Sigmoid colon (tissue), 7 donors: Measurements from ENCODE around the gene SLC22A4. TPM values are rescaled to one million over a fixed set of nuclear protein-coding genes. Genes with fewer than 3 reads are reported as not detected.

Experiments
- DNase-seq: peaks from one replicate; pipeline ENCODE4 v3.0.0-alpha.2; 2019
- H3K27ac ChIP-seq, 4 donors: fragments of 200-600 bp; sonication (generic); one replicate each; pipeline ENCODE4 v1.5.1; 2016 to 2019; ENCODE audit warnings: mild to moderate bottlenecking in 1 of 4
- H3K27me3 ChIP-seq, 3 donors: fragments of 200-600 bp; sonication (generic); one replicate each; pipeline ENCODE4 v1.5.1; 2019; ENCODE audit warnings: mild to moderate bottlenecking in 1 of 3
- H3K36me3 ChIP-seq, 4 donors: fragments of 200-600 bp; sonication (generic); one replicate each; pipeline ENCODE4 v1.5.1; 2016 to 2019
- H3K4me1 ChIP-seq, 4 donors: fragments of 200-600 bp; sonication (generic); one replicate each; pipeline ENCODE4 v1.5.1; 2017 to 2019
- H3K4me3 ChIP-seq, 4 donors: fragments of 200-600 bp; sonication (generic); one replicate each; pipeline ENCODE4 v1.5.1; 2017 to 2019; ENCODE audit warnings: mild to moderate bottlenecking in 2 of 4, moderate library complexity in 1 of 4
- H3K9me3 ChIP-seq, 4 donors: fragments of 200-600 bp in 3 of 4; sonication (generic) in 3 of 4; one replicate each; pipeline versions ENCODE4 v1.5.1 to v1.6.1; 2013 to 2019
- CTCF ChIP-seq, 4 experiments: fragments of 450-650 bp in 3 of 4; fragments of 200-600 bp in 1 of 4; IDR thresholded peaks; one replicate each; pipeline ENCODE4 v1.5.1; 2016 to 2019; ENCODE audit warnings: antibody characterized with exemption in 4 of 4, mild to moderate bottlenecking in 3 of 4, moderate library complexity in 2 of 4
- EP300 ChIP-seq, 4 donors: sonication (generic); formaldehyde crosslinking; IDR thresholded peaks; one replicate each; pipeline ENCODE4 v1.6.1; 2017; ENCODE audit warnings: antibody characterized with exemption in 4 of 4
- POLR2A ChIP-seq, 2 donors: fragments of 450-650 bp; IDR thresholded peaks; one replicate each; pipeline ENCODE4 v1.6.1; 2016; ENCODE audit warnings: antibody characterized with exemption in 2 of 2, mild to moderate bottlenecking in 2 of 2, moderate library complexity in 2 of 2
- POLR2AphosphoS5 ChIP-seq, 4 donors: sonication (generic); formaldehyde crosslinking; IDR thresholded peaks; one replicate each; pipeline ENCODE4 v1.6.1; 2017; ENCODE audit warnings: antibody characterized with exemption in 4 of 4
- WGBS, 2 donors: extraction: QIAGEN DNeasy Blood & Tissue Kit; methylation state at CpG; one replicate each; pipeline ENCODE4 v1.1.7; 2013; 5-methylcytosine and 5-hydroxymethylcytosine counted together
- intact Hi-C: fragments of 100-400 bp; cut with DNase I; formaldehyde crosslinking; loops from one replicate; pipeline ENCODE4 v1.15.1; 2023
- polyA plus RNA-seq, 3 donors: library from polyadenylated mRNA; stranded (reverse); fragments of 200-250 nt; gene quantifications; one replicate each; pipeline ENCODE4 v1.2.3, GENCODE V29; 2013
- total RNA-seq, 4 donors: library from RNA; depleted of rRNA; stranded (reverse); fragments of >200 nt; gene quantifications; one replicate each; pipeline ENCODE4 v1.1.0, GENCODE V29; 2016
- donor health status: healthy with polysubstance abuse.
- donor health status: Bipolar disorder and iron deficiency.
- donor health status: healthy.

SLC22A4 gene
- total and polyA plus RNA-seq, 7 donors = 0.49 to 3.4 (median 0.83) TPM

- Histone ChIP-seq H3K4me3 (no peak overlapping the region), H3K9me3 (no peaks in the 10 kb centered on the region), H3K27ac (no peak overlapping the region), H3K4me1 (peaks cover 0 to 27% (median 22%) of the 10 kb centered on the region in 4 donors), H3K27me3 (no peaks in the 10 kb centered on the region), H3K36me3 (no peaks in the 10 kb centered on the region)
- intact Hi-C loops = loop anchor here (5.0 to 10.0 kb wide), 2 partner anchors 64 to 204 kb away; partner anchors contain the start of genes IRF1 and P4HA2
- WGBS, 2 donors = 91 to 93% methylated on average over 2 of the region's 2 CpGs
- TF ChIP-seq POLR2A (IDR thresholded peaks at IDR 0.05) (no peak), EP300 (IDR thresholded peaks at IDR 0.05) (no peak), CTCF (IDR thresholded peaks at IDR 0.05) (no peak)
- no peak for DNase-seq
Measured at GRCh38 chr5:132291026-132291425, 3.2 kb upstream of the SLC22A4 start.

GRCh38 chr5:132293066-132293991 is 865 bp upstream of the SLC22A4 start:
- WGBS, 2 donors = 2 to 3% methylated on average over 50 of the region's 50 CpGs
- H3K27ac ChIP-seq = peak overlapping the region; percentile 92 to 100 (median 98)
- peak; percentile 95 for DNase-seq
- H3K4me1 ChIP-seq = peaks cover 0 to 27% (median 22%) of the 10 kb centered on the region in 4 donors
- H3K4me3 ChIP-seq = peak overlapping the region; percentile 31 to 61 (median 58)
- no peaks in the 10 kb centered on the region for H3K9me3 ChIP-seq
- H3K27me3 ChIP-seq = no peaks in the 10 kb centered on the region
- intact Hi-C loops = loop anchor here (2.0 to 10.0 kb wide), 3 partner anchors 35 to 201 kb away; partner anchors contain the start of genes IRF1 and P4HA2
- peak in 2 of 4 donors; percentile 9 to 74 for TF ChIP-seq POLR2AphosphoS5 (IDR thresholded peaks at IDR 0.05)
- TF ChIP-seq POLR2A (IDR thresholded peaks at IDR 0.05) = peak in 1 of 2 donors; percentile 34
- TF ChIP-seq CTCF (IDR thresholded peaks at IDR 0.05) = no peak
- peak in 1 of 4 donors; percentile 37 for TF ChIP-seq EP300 (IDR thresholded peaks at IDR 0.05)
- H3K36me3 ChIP-seq = no peaks in the 10 kb centered on the region

GRCh38 chr5:132294728-132295504 is 722 bp downstream of the SLC22A4 start:
- Histone ChIP-seq H3K36me3 (no peaks in the 10 kb centered on the region), H3K4me3 (peak overlapping the region; percentile 31 to 61 (median 58)), H3K4me1 (peaks cover 0 to 27% (median 22%) of the 10 kb centered on the region in 4 donors), H3K27ac (peak overlapping the region; percentile 92 to 100 (median 98)), H3K9me3 (no peaks in the 10 kb centered on the region), H3K27me3 (no peaks in the 10 kb centered on the region)
- peak in 2 of 4 donors; percentile 26 to 82 for TF ChIP-seq POLR2AphosphoS5 (IDR thresholded peaks at IDR 0.05)
- TF ChIP-seq POLR2A (IDR thresholded peaks at IDR 0.05) = no peak
- DNase-seq = peak; percentile 82
- WGBS, 2 donors = 1 to 4% methylated on average over 50 of the region's 50 CpGs
- intact Hi-C loops = loop anchor here (1.0 to 10.0 kb wide), 3 partner anchors 68 to 200 kb away; partner anchors contain the start of genes IRF1, P4HA2 and SLC22A5

- intact Hi-C loops = loop anchor here (10.0 kb wide), 1 partner anchor 199 kb away; the partner anchor contains the start of gene IRF1
- Histone ChIP-seq H3K27me3 (no peaks in the 10 kb centered on the region), H3K4me3 (peak overlapping the region in 2 of 4 donors; percentile 57 to 61), H3K9me3 (no peaks in the 10 kb centered on the region), H3K4me1 (peaks cover 0 to 27% (median 22%) of the 10 kb centered on the region in 4 donors), H3K27ac (peak overlapping the region; percentile 92 to 100 (median 98)), H3K36me3 (no peaks in the 10 kb centered on the region)
- no peak for DNase-seq
- 86 to 90% methylated on average over 8 of the region's 8 CpGs for WGBS, 2 donors
- TF ChIP-seq EP300 (IDR thresholded peaks at IDR 0.05) (no peak), POLR2A (IDR thresholded peaks at IDR 0.05) (no peak), POLR2AphosphoS5 (IDR thresholded peaks at IDR 0.05) (no peak), CTCF (IDR thresholded peaks at IDR 0.05) (no peak)
Measured at GRCh38 chr5:132295505-132296411, 1.6 kb downstream of the SLC22A4 start.
